GM12864 (cell line): ENCODE data around the gene JUN.

Experiments
- DNase-seq: peaks from one replicate; pipeline ENCODE4 v3.0.0-alpha.2; 2011; ENCODE audit warnings: low read depth
- H3K4me3 ChIP-seq: 2 replicates; pipeline ENCODE4 v1.5.1; 2011; ENCODE audit warnings: mild to moderate bottlenecking, low read depth, low read length, control low read depth
- TF ChIP-seq, protein P1 (sequence below): IDR thresholded peaks from 2 replicates; pipeline ENCODE4 v1.5.1; 2011; ENCODE audit warnings: low read depth, mild to moderate bottlenecking, moderate library complexity, low read length, control low read depth, inconsistent platforms; ENCODE audit errors: missing control alignments

Gene JUN

DNA sequence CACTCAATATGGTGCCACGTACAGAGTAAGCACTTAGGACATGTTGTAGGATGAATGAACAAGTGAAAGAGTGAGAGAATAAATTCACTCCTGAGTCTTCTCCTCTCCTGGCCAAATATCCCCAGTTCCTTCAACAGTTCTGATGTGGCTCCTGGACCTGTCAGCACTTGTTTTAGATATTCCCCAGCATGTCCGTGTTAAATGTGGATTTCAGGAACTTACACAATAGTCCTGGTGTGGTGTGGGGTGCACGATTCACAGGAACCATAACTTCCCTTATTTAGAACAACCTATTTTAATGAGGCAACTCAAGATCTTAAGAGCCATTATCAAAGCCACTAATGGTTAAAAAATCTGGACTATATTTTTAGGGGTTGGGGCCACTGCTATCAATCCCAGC lies 45.0 kb downstream of the JUN start:
- H3K4me3 ChIP-seq = no peak overlapping the region
- DNase-seq = no peak
- TF ChIP-seq, protein P1, sequence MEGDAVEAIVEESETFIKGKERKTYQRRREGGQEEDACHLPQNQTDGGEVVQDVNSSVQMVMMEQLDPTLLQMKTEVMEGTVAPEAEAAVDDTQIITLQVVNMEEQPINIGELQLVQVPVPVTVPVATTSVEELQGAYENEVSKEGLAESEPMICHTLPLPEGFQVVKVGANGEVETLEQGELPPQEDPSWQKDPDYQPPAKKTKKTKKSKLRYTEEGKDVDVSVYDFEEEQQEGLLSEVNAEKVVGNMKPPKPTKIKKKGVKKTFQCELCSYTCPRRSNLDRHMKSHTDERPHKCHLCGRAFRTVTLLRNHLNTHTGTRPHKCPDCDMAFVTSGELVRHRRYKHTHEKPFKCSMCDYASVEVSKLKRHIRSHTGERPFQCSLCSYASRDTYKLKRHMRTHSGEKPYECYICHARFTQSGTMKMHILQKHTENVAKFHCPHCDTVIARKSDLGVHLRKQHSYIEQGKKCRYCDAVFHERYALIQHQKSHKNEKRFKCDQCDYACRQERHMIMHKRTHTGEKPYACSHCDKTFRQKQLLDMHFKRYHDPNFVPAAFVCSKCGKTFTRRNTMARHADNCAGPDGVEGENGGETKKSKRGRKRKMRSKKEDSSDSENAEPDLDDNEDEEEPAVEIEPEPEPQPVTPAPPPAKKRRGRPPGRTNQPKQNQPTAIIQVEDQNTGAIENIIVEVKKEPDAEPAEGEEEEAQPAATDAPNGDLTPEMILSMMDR = no peak

- no peak overlapping the region for H3K4me3 ChIP-seq
- no peak for DNase-seq
- TF ChIP-seq, protein P1 = no peak
These were observed 48.3 kb downstream of the JUN start for GRCh38 chr1:58735586-58735985.

DNA sequence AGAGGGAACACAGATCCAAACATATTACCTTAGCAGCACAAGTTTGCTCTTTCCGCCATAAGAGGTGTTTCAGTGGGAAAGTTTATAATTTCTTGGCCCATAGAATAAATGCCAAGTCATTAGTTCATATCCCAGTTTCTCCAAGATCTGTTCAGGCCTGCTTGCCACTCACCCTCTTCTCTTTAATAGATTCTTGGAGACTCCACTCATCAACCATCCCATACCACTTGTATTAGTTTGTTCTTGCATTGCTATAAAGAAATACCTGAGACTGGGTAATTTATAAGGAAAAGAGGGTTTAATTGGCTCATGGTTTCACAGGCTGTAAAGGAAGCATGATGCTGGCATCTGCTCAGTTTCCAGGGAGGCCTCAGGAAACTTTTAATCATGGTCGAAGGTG lies 49.2 kb downstream of the JUN start:
- no peak overlapping the region for H3K4me3 ChIP-seq
- TF ChIP-seq, protein P1 = no peak
- DNase-seq = no peak

DNA sequence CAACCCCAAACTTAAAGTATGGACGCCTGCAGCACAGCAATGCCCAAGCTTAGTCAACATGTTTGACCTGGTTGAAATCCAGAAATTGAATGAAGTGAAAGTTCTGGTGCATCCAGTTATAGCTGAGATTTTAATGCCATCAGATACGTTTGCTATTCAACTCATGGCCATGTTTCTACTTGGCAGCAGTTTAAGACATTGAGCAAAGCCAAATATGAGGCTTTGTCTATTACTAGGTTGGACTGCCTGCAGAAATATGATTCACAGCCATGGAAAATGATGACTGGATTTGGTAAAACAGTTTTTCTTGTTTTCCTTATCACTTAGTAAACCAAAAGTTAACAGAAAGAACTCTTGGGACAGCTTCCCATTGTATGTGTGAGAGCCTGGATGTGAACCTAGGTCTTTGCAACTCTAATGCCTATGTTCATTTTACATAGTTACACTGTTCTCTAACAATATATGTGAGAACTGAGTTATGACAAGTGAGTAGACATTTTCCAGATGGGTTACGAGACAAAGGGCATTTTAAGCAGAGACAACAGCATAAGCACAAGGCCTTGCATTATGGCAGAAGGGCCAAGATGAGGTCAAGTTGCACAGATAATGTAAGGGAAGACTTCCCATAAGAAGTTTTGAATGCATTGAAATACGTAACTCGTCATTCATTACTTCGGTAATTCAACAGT lies 51.6 kb downstream of the JUN start:
- TF ChIP-seq, protein P1 = no peak
- DNase-seq = no peak
- H3K4me3 ChIP-seq = no peak overlapping the region
